GM23248 (cell line): Measurements from ENCODE around the gene RC3H2. TPM values are rescaled to one million over a fixed set of nuclear protein-coding genes. Genes with fewer than 3 reads are reported as not detected.
"Not testable (repeated sequence)": the region's sequence is repeated elsewhere in the genome, so short reads cannot be mapped to it uniquely, and the experiment has no call there.

Experiments used
- DNase-seq: peaks from one replicate; pipeline ENCODE4 v3.0.0-alpha.2; 2015
- H2AFZ ChIP-seq: fragments of 200-600 bp; sonication (generic); 2 replicates; pipeline ENCODE4 v1.6.1; 2016; ENCODE audit warnings: antibody characterized with exemption
- H3F3A ChIP-seq: fragments of 200-600 bp; sonication (generic); 2 replicates; pipeline ENCODE4 v1.6.1; 2016; ENCODE audit warnings: mild to moderate bottlenecking, antibody characterized with exemption, mixed run types; ENCODE audit not compliant: insufficient read depth
- H3K27ac ChIP-seq: fragments of 200-600 bp; sonication (generic); 2 replicates; pipeline ENCODE4 v1.5.1; 2016; ENCODE audit warnings: mild to moderate bottlenecking
- H3K27me3 ChIP-seq: fragments of 200-600 bp; sonication (generic); replicated peaks from 2 replicates; pipeline ENCODE4 v1.6.1; 2016; ENCODE audit warnings: mild to moderate bottlenecking; ENCODE audit not compliant: insufficient read depth
- H3K36me3 ChIP-seq: fragments of 200-600 bp; sonication (generic); 2 replicates; pipeline ENCODE4 v1.6.1; 2016; ENCODE audit warnings: low read depth, mild to moderate bottlenecking
- H3K4me1 ChIP-seq: fragments of 200-600 bp; sonication (generic); 2 replicates; pipeline ENCODE4 v1.6.1; 2016; ENCODE audit warnings: mild to moderate bottlenecking; ENCODE audit not compliant: insufficient read depth
- H3K4me2 ChIP-seq: fragments of 200-600 bp; sonication (generic); one replicate; pipeline ENCODE4 v1.6.1; 2016; ENCODE audit warnings: mild to moderate bottlenecking; ENCODE audit not compliant: unreplicated experiment
- H3K4me3 ChIP-seq: fragments of 200-600 bp; sonication (generic); 2 replicates; pipeline ENCODE4 v1.5.1; 2016; ENCODE audit warnings: mild to moderate bottlenecking
- H3K79me2 ChIP-seq: fragments of 200-600 bp; sonication (generic); 2 replicates; pipeline ENCODE4 v1.6.1; 2016; ENCODE audit warnings: mild to moderate bottlenecking; ENCODE audit not compliant: insufficient read depth
- H3K9ac ChIP-seq: fragments of 200-600 bp; sonication (generic); 2 replicates; pipeline ENCODE4 v1.6.1; 2016; ENCODE audit warnings: mild to moderate bottlenecking
- H3K9me2 ChIP-seq: fragments of 200-600 bp; sonication (generic); 2 replicates; pipeline ENCODE4 v1.6.1; 2016; ENCODE audit warnings: mixed run types, mild to moderate bottlenecking, moderate library complexity; ENCODE audit not compliant: insufficient read depth
- H3K9me3 ChIP-seq: fragments of 200-600 bp; sonication (generic); one replicate; pipeline ENCODE4 v1.6.1; 2017; ENCODE audit warnings: low read depth
- H4K20me1 ChIP-seq: fragments of 200-600 bp; sonication (generic); 2 replicates; pipeline ENCODE4 v1.6.0; 2016; ENCODE audit not compliant: insufficient read depth
- EZH2 ChIP-seq: fragments of 200-600 bp; sonication (generic); IDR thresholded peaks from 2 replicates; pipeline ENCODE4 v1.6.1; 2018; ENCODE audit warnings: antibody characterized with exemption, mild to moderate bottlenecking; ENCODE audit not compliant: insufficient read depth, poor library complexity, severe bottlenecking
- EZH2phosphoT487 ChIP-seq: fragments of 200-600 bp; sonication (generic); IDR thresholded peaks from 2 replicates; pipeline ENCODE4 v1.6.1; 2018; ENCODE audit warnings: antibody characterized with exemption, moderate library complexity, mild to moderate bottlenecking, low read depth; ENCODE audit not compliant: insufficient read depth
- WGBS, 2 experiments: methylation state at CpG; one replicate each; pipeline ENCODE4 v1.1.6; 2015 to 2017; ENCODE audit warnings: low lambda C conversion rate in 2 of 2, low coverage in 1 of 2; ENCODE audit errors: missing lambda C conversion rate in 2 of 2; 5-methylcytosine and 5-hydroxymethylcytosine counted together
- in situ Hi-C: fragments of 300-500 bp; cut with MboI; formaldehyde crosslinking; loops from 2 replicates; pipeline ENCODE4 v1.15.0; 2020
- polyA plus RNA-seq: library from polyadenylated mRNA; unstranded; fragments of >200 nt; fragmentation: Nextera tagmentation; extraction: Ambion mirVana; gene quantifications from 2 replicates; pipeline ENCODE4 v1.2.1, GENCODE V29; 2016
- total RNA-seq: library from RNA; depleted of rRNA; stranded (reverse); fragments of >200 nt; shearing (Covaris generic); gene quantifications from 2 replicates; pipeline ENCODE4 v1.2.3, GENCODE V29; 2014

Gene RC3H2
- total and polyA plus RNA-seq, 2 experiments from 2014 or later = 22.1 to 26.8 TPM

GRCh38 chr9:122846371-122846940 is 58.7 kb downstream of the RC3H2 start:
- TF ChIP-seq EZH2 (no peak), EZH2phosphoT487 (no peak)
- in situ Hi-C loops = no loop called here
- 96% methylated on average over 5 of the region's 5 CpGs for WGBS, 2 experiments
- no peak overlapping the region for H3K4me2 ChIP-seq
- peaks cover 42% of the 10 kb centered on the region; the same call in 1 of the 2 replicates for H3K36me3 ChIP-seq
- peaks cover 14% of the 10 kb centered on the region; the same call in 1 of the 2 replicates for H3F3A ChIP-seq
- H3K79me2 ChIP-seq = no peaks in the 10 kb centered on the region
- no peaks in the 10 kb centered on the region for H3K27me3 ChIP-seq
- no peak overlapping the region for H3K27ac ChIP-seq
- H3K4me3 ChIP-seq = no peak overlapping the region
- no peaks in the 10 kb centered on the region for H3K4me1 ChIP-seq
- no peak overlapping the region for H2AFZ ChIP-seq
- no peaks in the 10 kb centered on the region for H4K20me1 ChIP-seq
- no peak for DNase-seq
- H3K9me3 ChIP-seq = no peaks in the 10 kb centered on the region
- H3K9ac ChIP-seq = no peak overlapping the region
- H3K9me2 ChIP-seq = no peaks in the 10 kb centered on the region

- H4K20me1 ChIP-seq = no peaks in the 10 kb centered on the region
- no peaks in the 10 kb centered on the region for H3K79me2 ChIP-seq
- H2AFZ ChIP-seq = no peak overlapping the region
- H3K27me3 ChIP-seq = no peaks in the 10 kb centered on the region
- H3K4me2 ChIP-seq = no peak overlapping the region
- TF ChIP-seq EZH2phosphoT487 (no peak), EZH2 (no peak)
- peaks cover 34% of the 10 kb centered on the region; the same call in 1 of the 2 replicates for H3K36me3 ChIP-seq
- DNase-seq = no peak
- H3K27ac ChIP-seq = no peak overlapping the region
- no peak overlapping the region for H3K4me3 ChIP-seq
- no peaks in the 10 kb centered on the region for H3K9me3 ChIP-seq
- no peaks in the 10 kb centered on the region for H3K4me1 ChIP-seq
- 41 to 49% methylated on average over 3 of the region's 3 CpGs for WGBS, 2 experiments
- H3F3A ChIP-seq = peaks cover 22% of the 10 kb centered on the region; the same call in 1 of the 2 replicates
- no peaks in the 10 kb centered on the region for H3K9me2 ChIP-seq
- in situ Hi-C loops = no loop called here
- H3K9ac ChIP-seq = no peak overlapping the region
Observed at GRCh38 chr9:122845116-122845515, 60.0 kb downstream of the RC3H2 start.

- no peak for TF ChIP-seq EZH2phosphoT487
- no peak for TF ChIP-seq EZH2
- no peak overlapping the region for H3K4me2 ChIP-seq
- peaks cover 22% of the 10 kb centered on the region; the same call in 1 of the 2 replicates for H3F3A ChIP-seq
- no peak overlapping the region for H3K9ac ChIP-seq
- no peaks in the 10 kb centered on the region for H3K79me2 ChIP-seq
- peaks cover 27% of the 10 kb centered on the region; the same call in 1 of the 2 replicates for H3K36me3 ChIP-seq
- H3K4me3 ChIP-seq = no peak overlapping the region
- H3K9me3 ChIP-seq = no peaks in the 10 kb centered on the region
- no peak overlapping the region for H2AFZ ChIP-seq
- H3K4me1 ChIP-seq = no peaks in the 10 kb centered on the region
- H4K20me1 ChIP-seq = no peaks in the 10 kb centered on the region
- H3K27ac ChIP-seq = no peak overlapping the region
- WGBS, 2 experiments = 100% methylated on average over 1 of the region's 1 CpG
- in situ Hi-C loops = no loop called here
- H3K27me3 ChIP-seq = no peaks in the 10 kb centered on the region
- no peaks in the 10 kb centered on the region for H3K9me2 ChIP-seq
- no peak for DNase-seq
Observed at GRCh38 chr9:122844137-122844536, 61.0 kb downstream of the RC3H2 start.

GRCh38 chr9:122841501-122841900 is 63.7 kb downstream of the RC3H2 start:
- Histone ChIP-seq H4K20me1 (no peaks in the 10 kb centered on the region), H2AFZ (no peak overlapping the region), H3F3A (peaks cover 22% of the 10 kb centered on the region; the same call in 1 of the 2 replicates), H3K27ac (no peak overlapping the region), H3K9ac (no peak overlapping the region), H3K4me3 (no peak overlapping the region), H3K36me3 (peaks cover 6% of the 10 kb centered on the region; the same call in 1 of the 2 replicates), H3K4me2 (no peak overlapping the region), H3K27me3 (no peaks in the 10 kb centered on the region), H3K79me2 (no peaks in the 10 kb centered on the region), H3K9me2 (no peaks in the 10 kb centered on the region), H3K9me3 (no peaks in the 10 kb centered on the region), H3K4me1 (no peaks in the 10 kb centered on the region)
- WGBS, 2 experiments = 55 to 59% methylated on average over 4 of the region's 4 CpGs
- DNase-seq = no peak
- no peak for TF ChIP-seq EZH2
- no peak for TF ChIP-seq EZH2phosphoT487
- in situ Hi-C loops = no loop called here

- H3K4me1 ChIP-seq, H3K9me3 ChIP-seq, H3K9ac ChIP-seq, H3K9me2 ChIP-seq, H3K79me2 ChIP-seq, H2AFZ ChIP-seq, H3K27me3 ChIP-seq, in situ Hi-C loops, DNase-seq, H3K27ac ChIP-seq, H4K20me1 ChIP-seq, H3K36me3 ChIP-seq, H3K4me2 ChIP-seq, H3K4me3 ChIP-seq: not testable (repeated sequence)
- WGBS, 2 experiments = 57 to 62% methylated on average over 3 of the region's 3 CpGs
- peaks cover 19% of the 10 kb centered on the region; the same call in 1 of the 2 replicates for H3F3A ChIP-seq
Observed at GRCh38 chr9:122838441-122838840, 66.7 kb downstream of the RC3H2 start.
